HEK293 (cell line): ENCODE results near the gene MTR.

Experiments used
- OSR2 ChIP-seq: fragments of 450-650 bp; formaldehyde crosslinking; IDR thresholded peaks from 2 replicates; pipeline ENCODE4 v1.5.1; 2016; ENCODE audit warnings: missing biosample characterization, missing genetic modification characterization
- YY1 ChIP-seq: fragments of 450-650 bp; formaldehyde crosslinking; IDR thresholded peaks from 2 replicates; pipeline ENCODE4 v1.5.1; 2018; ENCODE audit warnings: missing biosample characterization, missing genetic modification characterization
- ZBTB7A ChIP-seq: fragments of 450-650 bp; formaldehyde crosslinking; IDR thresholded peaks from 2 replicates; pipeline ENCODE4 v1.5.1; 2016; ENCODE audit warnings: low read depth, missing biosample characterization, missing genetic modification characterization
- ZNF707 ChIP-seq: fragments of 450-650 bp; formaldehyde crosslinking; IDR thresholded peaks from 2 replicates; pipeline ENCODE4 v1.5.1; 2016; ENCODE audit warnings: missing biosample characterization, missing genetic modification characterization
- TF ChIP-seq, protein P1 (sequence below): fragments of 450-650 bp; formaldehyde crosslinking; IDR thresholded peaks from 2 replicates; pipeline ENCODE4 v1.5.1; 2016; ENCODE audit warnings: missing biosample characterization, missing genetic modification characterization

DNA sequence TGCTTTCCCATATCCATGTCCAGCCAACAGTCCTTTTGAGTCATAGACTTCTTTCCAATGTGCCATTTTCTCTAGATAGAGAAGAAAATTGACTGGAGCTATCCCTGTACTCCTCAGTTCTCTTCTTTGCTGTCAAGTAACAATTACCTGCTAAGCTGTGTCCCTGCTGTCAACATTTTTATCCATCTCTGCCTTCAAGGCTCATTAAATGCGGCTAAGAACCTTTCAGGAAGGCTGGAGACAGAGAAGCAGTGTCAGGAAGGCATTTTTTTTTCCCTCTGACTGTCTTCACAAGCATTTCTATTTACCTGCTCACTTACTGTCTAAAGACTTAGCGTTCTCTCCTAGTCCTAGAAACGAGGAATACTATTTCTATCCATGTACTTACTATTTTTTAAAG, 69.1 kb downstream of the MTR start:
- TF ChIP-seq ZNF707 (tag by site-specific recombination): no peak
- no peak for TF ChIP-seq YY1
- TF ChIP-seq, protein P1, sequence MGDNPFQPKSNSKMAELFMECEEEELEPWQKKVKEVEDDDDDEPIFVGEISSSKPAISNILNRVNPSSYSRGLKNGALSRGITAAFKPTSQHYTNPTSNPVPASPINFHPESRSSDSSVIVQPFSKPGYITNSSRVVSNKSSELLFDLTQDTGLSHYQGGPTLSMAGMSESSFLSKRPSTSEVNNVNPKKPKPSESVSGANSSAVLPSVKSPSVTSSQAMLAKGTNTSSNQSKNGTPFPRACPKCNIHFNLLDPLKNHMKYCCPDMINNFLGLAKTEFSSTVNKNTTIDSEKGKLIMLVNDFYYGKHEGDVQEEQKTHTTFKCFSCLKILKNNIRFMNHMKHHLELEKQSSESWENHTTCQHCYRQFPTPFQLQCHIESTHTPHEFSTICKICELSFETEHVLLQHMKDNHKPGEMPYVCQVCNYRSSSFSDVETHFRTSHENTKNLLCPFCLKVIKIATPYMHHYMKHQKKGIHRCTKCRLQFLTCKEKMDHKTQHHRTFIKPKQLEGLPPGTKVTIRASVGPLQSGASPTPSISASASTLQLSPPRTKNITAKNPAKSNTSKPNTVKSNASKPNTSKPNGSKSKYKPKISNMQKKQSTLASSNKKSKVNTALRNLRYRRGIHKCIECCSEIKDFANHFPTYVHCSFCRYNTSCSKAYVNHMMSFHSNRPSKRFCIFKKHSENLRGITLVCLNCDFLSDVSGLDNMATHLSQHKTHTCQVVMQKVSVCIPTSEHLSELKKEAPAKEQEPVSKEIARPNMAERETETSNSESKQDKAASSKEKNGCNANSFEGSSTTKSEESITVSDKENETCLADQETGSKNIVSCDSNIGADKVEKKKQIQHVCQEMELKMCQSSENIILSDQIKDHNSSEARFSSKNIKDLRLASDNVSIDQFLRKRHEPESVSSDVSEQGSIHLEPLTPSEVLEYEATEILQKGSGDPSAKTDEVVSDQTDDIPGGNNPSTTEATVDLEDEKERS (tag by site-specific recombination): no peak
- TF ChIP-seq OSR2 (tag by site-specific recombination): no peak
- TF ChIP-seq ZBTB7A (tag by site-specific recombination): no peak
